ENCODE data around the gene RALGPS1. TPM values are rescaled to one million over a fixed set of nuclear protein-coding genes. Genes with fewer than 3 reads are reported as not detected.
A peak's percentile ranks its signal among the peaks of the same experiment; 100 is the strongest.

The RALGPS1 gene
- total and polyA plus RNA-seq, 2 of the 13 experiments (the other 11 are each of a cell fraction or from before 2014, with no cell fraction given): 3.7 to 6.5 TPM

GRCh38 chr9:126988857-126989256 is 74.3 kb downstream of the RALGPS1 start:
- ATAC-seq (no peak), FAIRE-seq (no peak), DNase-seq (ENCODE audit: low spot score) (no peak)
- BruUV-seq (replicated peaks): no TSS peak
- Histone ChIP-seq H2AFZ (ENCODE audit: low read length) (no peak overlapping the region), H3K4me1 (ENCODE audit: insufficient read depth, low read length) (peaks cover 15% of the 10 kb centered on the region), H3K9ac (ENCODE audit: insufficient read depth, low read depth, low read length) (no peak overlapping the region), H3K4me3 (replicated peaks in 1 of 3; ENCODE audit: insufficient read depth in 1 of 3, low read depth in 2 of 3, low read length in 3 of 3) (no peak overlapping the region), H3K27me3 (ENCODE audit: control insufficient read depth in 1 of 2, insufficient read depth in 2 of 2, low read length in 2 of 2) (no peaks in the 10 kb centered on the region), H3K27ac (ENCODE audit: extremely low read length, insufficient read depth, low read length) (no peak overlapping the region), H4K20me1 (ENCODE audit: insufficient read depth, low read length) (no peaks in the 10 kb centered on the region), H3K36me3 (replicated peaks in 1 of 2; ENCODE audit: control insufficient read depth in 1 of 2, insufficient read depth in 2 of 2, low read length in 2 of 2) (no peaks in the 10 kb centered on the region), H3K79me2 (ENCODE audit: insufficient read depth, low read length) (no peaks in the 10 kb centered on the region), H3K4me2 (ENCODE audit: low read depth, low read length) (no peak overlapping the region), H3K9me3 (ENCODE audit: low read length) (peaks cover 14% of the 10 kb centered on the region)
- TF ChIP-seq ARHGAP35 (CRISPR knock-in tag; IDR thresholded peaks at IDR 0.05; ENCODE audit: borderline replicate concordance) (no peak), ZNF121 (CRISPR knock-in tag; IDR thresholded peaks at IDR 0.05) (0 out of 2 replicates have a peak, but pooled peaks have one; percentile 24), ZNF773 (CRISPR knock-in tag; IDR thresholded peaks at IDR 0.05; ENCODE audit: borderline replicate concordance) (no peak), CREB1 (IDR thresholded peaks at IDR 0.05) (peak; percentile 77), CREB1 (CRISPR knock-in tag; IDR thresholded peaks at IDR 0.05) (no peak)
- in situ Hi-C loops (cut with HindIII; ENCODE audit: extremely low pct_ligation_motif_present, low pct_unique_long_range_greater_than_20kb): no loop called here
- 22% methylated on average over 2 of the region's 2 CpGs for WGBS (ENCODE audit: low lambda C conversion rate)
- ChIA-PET CTCF (ENCODE audit: low intra/inter-chr PET ratio, low total read pairs) (no interaction called here), POLR2A (no interaction called here)
- intact Hi-C loops (cut with micrococcal nuclease; ENCODE audit: unreplicated experiment): no loop called here

DNA sequence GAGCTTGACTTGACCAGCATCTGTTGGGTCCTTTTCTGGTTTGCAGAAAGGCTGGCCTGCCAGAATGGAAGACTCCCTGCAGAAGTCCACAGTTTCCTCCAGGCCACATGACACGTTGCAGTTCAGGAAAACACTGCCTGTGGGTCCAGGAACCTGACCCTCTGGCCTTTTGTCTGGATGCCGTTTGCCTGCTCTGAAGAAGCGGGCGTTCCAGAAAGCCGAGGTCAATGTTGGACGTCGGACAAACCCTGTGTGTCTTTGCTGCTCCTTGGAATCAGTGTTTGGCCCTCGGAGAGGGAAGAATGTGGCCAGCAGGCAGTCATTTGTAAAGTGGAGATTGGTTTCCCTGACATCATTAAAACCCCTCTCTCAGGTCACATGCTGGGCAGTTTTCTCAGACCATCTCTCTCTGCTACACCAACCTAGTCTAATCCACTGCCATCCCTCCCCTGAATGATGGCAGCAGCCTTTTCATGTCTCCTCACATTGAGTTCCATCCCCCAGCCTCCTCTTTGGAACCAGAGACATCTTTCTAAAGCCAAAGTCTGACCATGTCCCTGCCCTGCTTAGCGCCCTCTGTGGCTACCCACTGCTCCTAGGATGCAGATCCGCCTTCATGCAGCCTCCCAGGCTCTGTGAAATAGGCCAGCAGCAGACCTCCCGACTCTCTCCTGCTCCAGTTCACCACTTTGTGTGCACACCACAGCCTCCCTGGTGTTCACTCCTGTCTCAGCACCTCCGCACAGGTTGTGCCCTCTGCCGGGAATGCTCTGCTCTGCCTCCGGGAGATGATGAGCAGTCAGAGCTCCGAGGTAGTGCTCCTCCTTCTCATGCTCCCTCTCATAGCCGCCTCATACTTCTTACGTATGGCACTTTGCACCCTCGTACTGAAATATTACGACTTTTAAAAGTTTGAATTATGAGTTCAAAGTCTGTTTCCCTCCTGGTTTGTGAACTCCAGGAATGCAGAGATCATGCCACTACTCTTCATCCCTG is 75.6 kb downstream of the RALGPS1 start:
- no peaks in the 10 kb centered on the region for H3K36me3 ChIP-seq (replicated peaks in 1 of 2; ENCODE audit: control insufficient read depth in 1 of 2, insufficient read depth in 2 of 2, low read length in 2 of 2)
- DNase-seq (ENCODE audit: low spot score): no peak
- in situ Hi-C loops (cut with HindIII; ENCODE audit: extremely low pct_ligation_motif_present, low pct_unique_long_range_greater_than_20kb) (no loop called here), intact Hi-C loops (cut with micrococcal nuclease; ENCODE audit: unreplicated experiment) (no loop called here)
- no peaks in the 10 kb centered on the region for H3K79me2 ChIP-seq (ENCODE audit: insufficient read depth, low read length)
- no peak overlapping the region for H3K4me3 ChIP-seq (replicated peaks in 1 of 3; ENCODE audit: insufficient read depth in 1 of 3, low read depth in 2 of 3, low read length in 3 of 3)
- BruUV-seq (replicated peaks): no TSS peak
- H3K27me3 ChIP-seq (ENCODE audit: control insufficient read depth in 1 of 2, insufficient read depth in 2 of 2, low read length in 2 of 2): no peaks in the 10 kb centered on the region
- peaks cover 15% of the 10 kb centered on the region for H3K4me1 ChIP-seq (ENCODE audit: insufficient read depth, low read length)
- H3K9me3 ChIP-seq (ENCODE audit: low read length): peaks cover 14% of the 10 kb centered on the region
- peak; percentile 65 for ATAC-seq
- no peak overlapping the region for H3K27ac ChIP-seq (ENCODE audit: extremely low read length, insufficient read depth, low read length)
- ChIA-PET POLR2A (no interaction called here), CTCF (ENCODE audit: low intra/inter-chr PET ratio, low total read pairs) (no interaction called here)
- WGBS (ENCODE audit: low lambda C conversion rate): 45% methylated on average over 11 of the region's 19 CpGs
- no peak overlapping the region for H3K9ac ChIP-seq (ENCODE audit: insufficient read depth, low read depth, low read length)
- no peak overlapping the region for H2AFZ ChIP-seq (ENCODE audit: low read length)
- no peak overlapping the region for H3K4me2 ChIP-seq (ENCODE audit: low read depth, low read length)
- H4K20me1 ChIP-seq (ENCODE audit: insufficient read depth, low read length): no peaks in the 10 kb centered on the region
- FAIRE-seq: no peak
- TF ChIP-seq ATF7-NPFF (CRISPR knock-in tag; IDR thresholded peaks at IDR 0.05; ENCODE audit: low read depth) (no peak), ZNF263 (CRISPR knock-in tag; IDR thresholded peaks at IDR 0.05) (peak; percentile 80), SRY (CRISPR knock-in tag; IDR thresholded peaks at IDR 0.05) (no peak), KLF13 (CRISPR knock-in tag; IDR thresholded peaks at IDR 0.05) (no peak), MBD4 (IDR thresholded peaks at IDR 0.05; ENCODE audit: borderline replicate concordance, low read length) (no peak), SCMH1 (CRISPR knock-in tag; IDR thresholded peaks at IDR 0.05; ENCODE audit: borderline replicate concordance) (no peak), ETV6 (CRISPR knock-in tag; conservative IDR thresholded peaks at IDR 0.05) (no peak), ZBTB7B (CRISPR knock-in tag; IDR thresholded peaks at IDR 0.05) (no peak), MXD4 (CRISPR knock-in tag; IDR thresholded peaks at IDR 0.05) (no peak), MYC (CRISPR knock-in tag; IDR thresholded peaks at IDR 0.05; ENCODE audit: borderline replicate concordance) (no peak), ZNF878 (CRISPR knock-in tag; IDR thresholded peaks at IDR 0.05) (no peak), FIP1L1 (IDR thresholded peaks at IDR 0.05; ENCODE audit: borderline replicate concordance, insufficient read depth, low read depth, low read length) (no peak)
- TF ChIP-seq, protein P1, sequence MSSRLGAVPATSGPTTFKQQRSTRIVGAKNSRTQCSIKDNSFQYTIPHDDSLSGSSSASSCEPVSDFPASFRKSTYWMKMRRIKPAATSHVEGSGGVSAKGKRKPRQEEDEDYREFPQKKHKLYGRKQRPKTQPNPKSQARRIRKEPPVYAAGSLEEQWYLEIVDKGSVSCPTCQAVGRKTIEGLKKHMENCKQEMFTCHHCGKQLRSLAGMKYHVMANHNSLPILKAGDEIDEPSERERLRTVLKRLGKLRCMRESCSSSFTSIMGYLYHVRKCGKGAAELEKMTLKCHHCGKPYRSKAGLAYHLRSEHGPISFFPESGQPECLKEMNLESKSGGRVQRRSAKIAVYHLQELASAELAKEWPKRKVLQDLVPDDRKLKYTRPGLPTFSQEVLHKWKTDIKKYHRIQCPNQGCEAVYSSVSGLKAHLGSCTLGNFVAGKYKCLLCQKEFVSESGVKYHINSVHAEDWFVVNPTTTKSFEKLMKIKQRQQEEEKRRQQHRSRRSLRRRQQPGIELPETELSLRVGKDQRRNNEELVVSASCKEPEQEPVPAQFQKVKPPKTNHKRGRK (CRISPR knock-in tag; IDR thresholded peaks at IDR 0.05): no peak

All from HepG2 (cell line).